ENCODE data around the gene CC2D2A.

- TF ChIP-seq REST (IDR thresholded peaks at IDR 0.05; ENCODE audit: low read depth, low read length) (no peak), POLR2A (IDR thresholded peaks at IDR 0.05; ENCODE audit: low read depth, low read length) (no peak)
Measured at GRCh38 chr4:15458616-15459015, 11.1 kb upstream of the CC2D2A start.

Data from GM12878 (cell line).